ENCODE measurements around the gene MICALL1.

The MICALL1 gene

GRCh38 chr22:37983860-37984791 is 78.0 kb downstream of the MICALL1 start, which contains the start of gene SOX10:
Gene SOX10 (minus strand): TSS chr22:37984555. CDS start chr22:37983784, 771 bp downstream.
- no peaks in the 10 kb centered on the region for H3K9me3 ChIP-seq (replicated peaks; ENCODE audit: low read length)
- no peaks in the 10 kb centered on the region for H3K36me3 ChIP-seq (ENCODE audit: insufficient read depth, low read length)
- H3K4me3 ChIP-seq (ENCODE audit: low read length): no peak within 1 kb of the TSS
- no peaks in the 10 kb centered on the region for H3K27me3 ChIP-seq (ENCODE audit: control insufficient read depth, insufficient read depth, low read length)
- H3K9ac ChIP-seq (ENCODE audit: low read depth, low read length): no peak within 1 kb of the TSS
- H3K4me1 ChIP-seq (ENCODE audit: control insufficient read depth, insufficient read depth, low read length): no peaks in the 10 kb centered on the region
- no peak within 1 kb of the TSS for H3K4me2 ChIP-seq (ENCODE audit: low read length)

DNA sequence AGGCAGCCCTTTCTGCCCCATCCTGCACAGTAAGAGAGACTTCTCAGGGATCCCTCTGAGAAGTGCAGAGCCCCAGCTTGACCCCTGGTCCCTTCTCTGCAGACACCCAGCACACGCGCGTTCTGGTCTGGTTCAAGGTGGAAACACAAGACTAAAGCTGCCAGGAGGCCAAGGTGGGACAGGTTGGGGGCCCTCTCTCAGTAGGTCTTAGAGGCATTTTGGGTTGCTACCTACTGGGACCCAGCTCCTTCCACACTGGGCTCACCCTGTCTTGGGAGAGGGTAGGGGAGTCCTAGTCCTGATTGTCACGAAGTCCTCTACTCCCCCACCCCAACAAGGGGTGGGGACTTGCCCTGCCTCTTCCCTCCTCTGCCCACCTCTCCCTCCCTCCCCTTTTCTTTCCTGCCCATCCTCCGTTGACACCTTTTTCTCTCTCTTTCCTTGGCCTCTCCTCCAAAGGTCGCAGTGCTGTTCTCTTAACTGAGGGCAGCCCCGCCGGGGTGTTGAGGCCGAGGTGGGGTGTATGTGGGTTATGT is 79.0 kb downstream of the MICALL1 start:
- Histone ChIP-seq H3K9me3 (replicated peaks; ENCODE audit: low read length) (no peaks in the 10 kb centered on the region), H3K9ac (ENCODE audit: low read depth, low read length) (no peak overlapping the region), H3K4me1 (ENCODE audit: control insufficient read depth, insufficient read depth, low read length) (no peaks in the 10 kb centered on the region), H3K4me3 (ENCODE audit: low read length) (no peak overlapping the region), H3K4me2 (ENCODE audit: low read length) (no peak overlapping the region), H3K27me3 (ENCODE audit: control insufficient read depth, insufficient read depth, low read length) (no peaks in the 10 kb centered on the region), H3K36me3 (ENCODE audit: insufficient read depth, low read length) (no peaks in the 10 kb centered on the region)

DNA sequence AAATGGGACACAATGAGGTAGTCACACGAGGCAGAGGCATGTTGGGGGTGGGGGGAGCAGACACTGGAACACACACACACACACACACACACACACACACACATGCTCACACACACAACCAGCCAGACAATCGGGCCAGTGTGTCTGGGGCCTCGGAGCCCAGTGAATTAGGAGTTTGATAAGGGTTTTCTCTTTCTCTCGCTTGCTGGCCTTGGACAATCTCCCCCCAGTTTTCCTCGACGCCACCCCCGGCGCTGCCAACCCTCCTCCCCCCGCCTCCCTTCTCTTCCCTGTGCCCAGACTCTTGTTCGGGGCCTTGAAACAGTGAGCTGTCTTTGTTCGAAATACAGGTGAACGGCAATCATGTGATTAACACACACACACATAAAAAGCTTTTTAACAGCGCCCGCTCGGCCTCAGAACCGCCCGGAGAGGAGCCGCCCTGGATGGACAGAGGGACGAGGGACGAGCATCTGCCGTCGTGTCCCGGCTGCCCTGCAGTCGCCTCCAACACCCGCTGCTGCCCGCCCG is 79.7 kb downstream of the MICALL1 start:
- no peak overlapping the region for H3K9ac ChIP-seq (ENCODE audit: low read depth, low read length)
- H3K36me3 ChIP-seq (ENCODE audit: insufficient read depth, low read length): no peaks in the 10 kb centered on the region
- H3K4me1 ChIP-seq (ENCODE audit: control insufficient read depth, insufficient read depth, low read length): no peaks in the 10 kb centered on the region
- H3K4me2 ChIP-seq (ENCODE audit: low read length): no peak overlapping the region
- no peaks in the 10 kb centered on the region for H3K9me3 ChIP-seq (replicated peaks; ENCODE audit: low read length)
- H3K27me3 ChIP-seq (ENCODE audit: control insufficient read depth, insufficient read depth, low read length): no peaks in the 10 kb centered on the region
- no peak overlapping the region for H3K4me3 ChIP-seq (ENCODE audit: low read length)

- Histone ChIP-seq H3K36me3 (ENCODE audit: insufficient read depth, low read length) (no peaks in the 10 kb centered on the region), H3K4me3 (ENCODE audit: low read length) (no peak overlapping the region), H3K27me3 (ENCODE audit: control insufficient read depth, insufficient read depth, low read length) (no peaks in the 10 kb centered on the region), H3K4me1 (ENCODE audit: control insufficient read depth, insufficient read depth, low read length) (no peaks in the 10 kb centered on the region), H3K4me2 (ENCODE audit: low read length) (no peak overlapping the region), H3K9me3 (replicated peaks; ENCODE audit: low read length) (no peaks in the 10 kb centered on the region), H3K9ac (ENCODE audit: low read depth, low read length) (no peak overlapping the region)
Measured at GRCh38 chr22:37986371-37986770, 80.3 kb downstream of the MICALL1 start.

DNA sequence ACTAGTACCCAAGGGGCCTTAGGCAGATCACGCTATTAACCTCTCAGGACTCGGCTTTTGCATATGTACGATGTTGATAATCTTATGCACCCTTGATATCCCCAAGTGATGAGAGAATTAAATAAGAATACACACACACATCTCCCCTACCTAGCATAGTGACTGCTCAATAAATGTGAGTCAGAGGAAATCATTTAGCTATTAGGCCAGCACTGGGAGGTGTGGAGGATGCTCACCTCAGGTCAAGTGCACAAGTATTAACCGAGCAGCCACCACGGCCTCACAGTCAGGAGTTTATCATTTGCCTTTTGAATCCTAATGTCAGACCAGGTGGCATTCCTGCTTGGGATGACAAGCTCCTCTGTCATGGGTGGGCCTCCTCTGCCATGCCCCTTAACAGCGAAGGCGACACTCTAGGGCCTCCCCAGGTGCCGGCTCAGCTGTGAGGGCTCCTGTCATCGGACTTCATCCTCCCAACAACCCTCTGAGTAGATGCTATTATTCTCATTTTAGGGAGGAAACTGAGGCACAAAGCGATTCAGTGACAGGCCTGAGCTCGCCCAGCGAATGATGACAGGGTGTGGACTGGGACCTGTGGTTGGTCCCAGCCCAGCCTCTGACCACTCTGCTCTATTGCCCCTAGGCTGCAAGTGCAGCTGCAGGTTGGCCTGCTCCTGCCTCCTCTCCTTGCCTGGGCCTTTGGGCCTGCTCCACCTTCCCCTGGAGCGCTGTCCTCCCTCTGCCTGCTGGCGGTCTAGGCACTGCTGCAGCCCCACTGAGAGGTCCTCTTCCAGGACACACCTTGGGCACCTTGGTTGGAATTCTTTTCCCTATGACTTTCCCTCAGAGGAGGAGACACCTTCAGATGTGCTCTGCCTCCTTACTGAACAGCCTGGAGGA is 83.3 kb downstream of the MICALL1 start:
- Histone ChIP-seq H3K4me2 (ENCODE audit: low read length) (no peak overlapping the region), H3K27me3 (ENCODE audit: control insufficient read depth, insufficient read depth, low read length) (no peaks in the 10 kb centered on the region), H3K9ac (ENCODE audit: low read depth, low read length) (no peak overlapping the region), H3K4me1 (ENCODE audit: control insufficient read depth, insufficient read depth, low read length) (no peaks in the 10 kb centered on the region), H3K4me3 (ENCODE audit: low read length) (no peak overlapping the region), H3K9me3 (replicated peaks; ENCODE audit: low read length) (no peaks in the 10 kb centered on the region), H3K36me3 (ENCODE audit: insufficient read depth, low read length) (no peaks in the 10 kb centered on the region)

DNA sequence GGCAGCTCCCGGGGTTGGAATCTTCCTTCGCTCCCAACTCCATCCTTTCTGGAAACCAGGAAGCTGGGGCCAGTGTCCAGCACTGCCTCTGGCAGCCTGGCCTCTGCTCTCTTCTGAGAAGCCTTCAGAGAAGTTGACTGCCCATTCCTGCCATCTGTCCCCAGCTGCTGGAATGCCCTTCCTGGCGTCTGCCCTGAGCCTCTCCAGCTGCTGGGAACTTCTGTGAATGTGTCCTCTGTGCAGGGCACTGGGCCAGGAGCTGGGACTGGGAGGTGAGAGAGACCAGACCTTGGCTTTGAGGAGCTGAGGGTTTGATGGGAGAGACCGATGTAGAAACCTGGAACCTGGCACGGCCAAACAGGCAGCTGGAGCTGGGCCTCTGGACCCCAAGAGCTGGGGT is 84.2 kb downstream of the MICALL1 start:
- Histone ChIP-seq H3K9me3 (replicated peaks; ENCODE audit: low read length) (no peaks in the 10 kb centered on the region), H3K4me2 (ENCODE audit: low read length) (no peak overlapping the region), H3K4me3 (ENCODE audit: low read length) (no peak overlapping the region), H3K4me1 (ENCODE audit: control insufficient read depth, insufficient read depth, low read length) (no peaks in the 10 kb centered on the region), H3K36me3 (ENCODE audit: insufficient read depth, low read length) (no peaks in the 10 kb centered on the region), H3K27me3 (ENCODE audit: control insufficient read depth, insufficient read depth, low read length) (no peaks in the 10 kb centered on the region), H3K9ac (ENCODE audit: low read depth, low read length) (no peak overlapping the region)

DNA sequence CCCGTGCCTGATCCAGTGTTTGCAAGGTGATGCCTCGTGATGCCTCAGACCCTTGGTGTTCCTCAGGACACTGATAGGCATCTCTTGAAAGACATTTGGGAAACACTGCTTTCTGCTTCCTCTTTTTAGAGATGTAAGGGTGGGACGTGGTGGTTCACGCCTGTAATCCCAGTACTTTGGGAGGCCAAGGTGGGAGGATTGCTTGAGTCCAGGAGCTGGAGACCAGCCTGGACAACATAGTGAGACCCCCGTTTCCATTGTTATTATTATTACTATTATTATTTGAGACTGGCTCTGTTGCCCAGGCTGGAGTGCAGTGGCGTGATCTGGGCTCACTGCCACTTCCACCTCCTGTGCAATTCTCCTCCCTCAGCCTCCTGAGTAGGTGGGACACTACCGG is 84.8 kb downstream of the MICALL1 start:
- Histone ChIP-seq H3K4me2 (ENCODE audit: low read length) (no peak overlapping the region), H3K9me3 (replicated peaks; ENCODE audit: low read length) (no peaks in the 10 kb centered on the region), H3K4me3 (ENCODE audit: low read length) (no peak overlapping the region), H3K27me3 (ENCODE audit: control insufficient read depth, insufficient read depth, low read length) (no peaks in the 10 kb centered on the region), H3K36me3 (ENCODE audit: insufficient read depth, low read length) (no peaks in the 10 kb centered on the region), H3K4me1 (ENCODE audit: control insufficient read depth, insufficient read depth, low read length) (no peaks in the 10 kb centered on the region), H3K9ac (ENCODE audit: low read depth, low read length) (no peak overlapping the region)

DNA sequence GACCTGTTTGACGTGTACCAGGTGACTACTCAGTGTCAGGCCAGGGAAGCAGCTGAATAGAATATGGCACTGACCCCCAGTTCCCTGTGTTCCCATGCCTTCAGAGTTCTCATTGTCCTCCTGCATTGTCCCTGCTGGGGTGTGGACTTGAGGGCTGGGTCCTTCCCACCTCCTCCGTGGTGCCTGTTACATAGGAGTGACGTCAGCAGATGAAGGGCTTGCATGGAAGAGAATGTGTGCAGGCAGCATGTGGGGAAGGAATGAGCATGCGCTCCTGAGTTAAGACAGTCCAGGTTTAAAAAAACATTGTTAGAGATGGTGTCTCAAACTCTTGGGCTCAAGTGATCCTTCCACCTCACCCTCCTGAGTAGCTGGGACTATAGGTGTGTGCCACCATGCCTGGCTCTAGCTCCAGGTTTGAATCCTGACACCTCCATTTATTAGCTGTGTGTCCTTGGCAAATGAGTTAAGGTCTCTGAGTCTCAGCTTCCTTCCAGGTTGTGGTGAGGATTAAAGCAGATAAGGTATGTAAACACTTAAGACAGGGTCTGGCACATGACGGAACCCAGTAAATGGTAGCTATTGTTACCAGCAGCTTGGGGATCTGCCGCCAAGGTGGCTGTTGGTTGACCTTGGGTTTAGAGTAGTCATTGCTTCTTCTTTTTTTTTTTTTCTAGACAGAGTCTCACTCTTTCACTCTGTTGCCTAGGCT is 85.8 kb downstream of the MICALL1 start:
- Histone ChIP-seq H3K4me3 (ENCODE audit: low read length) (no peak overlapping the region), H3K4me2 (ENCODE audit: low read length) (no peak overlapping the region), H3K9me3 (replicated peaks; ENCODE audit: low read length) (no peaks in the 10 kb centered on the region), H3K4me1 (ENCODE audit: control insufficient read depth, insufficient read depth, low read length) (no peaks in the 10 kb centered on the region), H3K27me3 (ENCODE audit: control insufficient read depth, insufficient read depth, low read length) (no peaks in the 10 kb centered on the region), H3K9ac (ENCODE audit: low read depth, low read length) (no peak overlapping the region), H3K36me3 (ENCODE audit: insufficient read depth, low read length) (no peaks in the 10 kb centered on the region)
